NCI-H446 treated with DMSO at 0.1 percent for 48 hours (cell line): ENCODE measurements around the gene C19orf44.

ENCODE experiments used
- DNase-seq: peaks from one replicate; lab custom pipeline; 2025; lab: John Stamatoyannopoulos, UW

Gene C19orf44

GRCh38 chr19:16518061-16518460, 21.9 kb downstream of the C19orf44 start:
- no peak for DNase-seq

- no peak for DNase-seq
Observed at GRCh38 chr19:16518483-16519229, 22.5 kb downstream of the C19orf44 start.

- DNase-seq: no peak
Observed at GRCh38 chr19:16519230-16519687, 23.1 kb downstream of the C19orf44 start.

DNA sequence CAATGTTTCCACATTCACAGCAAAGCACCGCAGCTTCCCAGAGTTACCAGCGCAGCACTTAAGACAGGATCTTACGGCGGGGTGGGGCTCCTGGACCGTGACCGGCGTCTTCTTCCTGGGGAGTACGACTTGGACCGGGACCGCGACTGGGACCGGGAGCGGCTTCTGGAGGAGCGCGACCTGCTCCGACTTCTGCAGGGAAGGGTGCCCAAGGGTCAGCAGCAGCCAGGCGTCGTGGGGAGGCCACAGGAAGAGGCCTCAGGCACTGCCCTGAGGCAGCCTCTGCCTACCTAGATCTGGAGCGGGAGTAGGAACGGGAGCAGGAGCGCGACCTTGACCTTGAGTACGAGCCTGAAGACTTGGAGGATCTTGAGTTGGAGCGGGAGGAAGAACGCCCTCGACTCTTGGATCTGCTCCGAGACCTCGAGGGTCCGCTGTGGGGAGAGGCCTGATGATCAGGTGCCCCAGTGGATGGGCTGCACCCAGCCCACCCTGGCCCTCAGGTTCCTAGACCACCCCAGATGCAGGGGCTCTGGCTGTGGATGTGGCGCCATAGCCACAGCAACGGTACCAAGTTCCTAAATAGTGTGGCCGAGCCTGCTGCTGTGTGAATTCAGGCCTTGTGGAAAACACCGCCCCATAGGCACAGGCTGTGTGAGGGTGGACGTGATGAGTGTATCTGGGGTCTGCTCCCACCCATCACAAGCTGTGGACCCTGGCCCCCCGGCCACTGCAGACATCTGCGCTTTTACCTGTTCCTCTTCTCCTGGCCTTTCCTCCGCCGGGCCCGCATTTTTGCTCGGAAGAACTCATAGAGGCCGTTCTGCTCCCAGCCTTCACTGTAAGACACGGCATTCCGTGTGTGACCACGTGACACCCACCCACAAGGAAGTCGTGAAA, 24.1 kb downstream of the C19orf44 start:
- DNase-seq: no peak

DNA sequence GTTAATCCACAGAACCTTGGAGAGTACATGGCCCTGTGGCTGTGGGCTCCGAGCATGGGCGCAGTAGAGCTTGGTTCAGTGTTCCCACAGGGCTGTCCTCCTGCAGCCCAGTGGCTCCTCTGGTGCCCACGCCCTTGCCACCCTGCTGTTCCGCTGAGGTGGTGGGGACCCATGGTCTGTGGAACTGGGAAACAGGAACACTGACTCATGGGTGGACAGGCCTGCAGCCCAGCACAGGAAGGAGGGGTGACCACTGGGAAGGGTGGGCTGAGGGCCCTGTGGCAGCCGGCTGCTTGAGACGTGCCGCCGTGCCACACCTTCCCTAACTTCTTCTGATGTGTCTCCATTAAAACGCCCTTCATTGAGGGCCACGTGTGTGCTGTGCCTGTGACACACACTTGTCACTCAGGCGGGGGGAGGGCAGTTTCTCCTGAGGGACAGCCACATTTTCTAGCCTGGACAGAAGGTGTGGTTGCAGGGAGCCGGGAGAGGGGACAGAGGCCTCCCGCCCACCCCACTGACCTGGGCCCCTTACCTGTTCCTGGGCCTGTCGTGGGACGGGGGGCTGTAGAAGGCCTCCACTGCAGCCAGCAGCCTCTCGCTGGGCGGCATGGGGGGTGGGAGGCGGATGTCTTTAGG, 24.9 kb downstream of the C19orf44 start:
- DNase-seq: no peak

DNA sequence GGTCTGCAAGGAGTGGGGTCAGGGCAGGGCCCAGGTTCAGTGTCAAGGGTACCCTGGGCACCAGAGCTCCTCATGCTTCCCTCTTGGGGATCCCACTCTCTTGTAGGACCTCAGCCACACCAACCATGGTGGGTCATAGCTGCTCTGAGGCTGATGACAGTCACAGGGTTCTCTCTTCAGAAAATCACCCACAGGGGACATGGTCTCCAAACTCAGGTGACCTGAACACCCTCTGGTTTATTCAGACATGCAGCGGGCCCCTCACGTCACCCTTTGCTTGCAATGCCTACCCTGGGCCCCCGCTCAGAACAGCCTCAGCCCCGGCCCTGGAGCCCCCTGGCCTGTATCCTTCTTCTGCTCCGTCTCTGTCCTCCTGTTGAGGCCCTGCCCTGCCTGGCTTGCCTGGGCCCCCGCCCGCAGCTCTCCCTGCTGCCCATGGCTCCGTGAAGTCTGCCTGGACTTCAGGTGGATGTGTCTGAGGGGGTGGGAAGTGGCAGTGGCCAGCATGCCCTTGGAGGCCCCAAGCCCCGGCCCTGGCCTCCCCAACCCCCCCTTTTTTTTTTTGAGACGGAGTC, 25.6 kb downstream of the C19orf44 start:
- DNase-seq: no peak

DNA sequence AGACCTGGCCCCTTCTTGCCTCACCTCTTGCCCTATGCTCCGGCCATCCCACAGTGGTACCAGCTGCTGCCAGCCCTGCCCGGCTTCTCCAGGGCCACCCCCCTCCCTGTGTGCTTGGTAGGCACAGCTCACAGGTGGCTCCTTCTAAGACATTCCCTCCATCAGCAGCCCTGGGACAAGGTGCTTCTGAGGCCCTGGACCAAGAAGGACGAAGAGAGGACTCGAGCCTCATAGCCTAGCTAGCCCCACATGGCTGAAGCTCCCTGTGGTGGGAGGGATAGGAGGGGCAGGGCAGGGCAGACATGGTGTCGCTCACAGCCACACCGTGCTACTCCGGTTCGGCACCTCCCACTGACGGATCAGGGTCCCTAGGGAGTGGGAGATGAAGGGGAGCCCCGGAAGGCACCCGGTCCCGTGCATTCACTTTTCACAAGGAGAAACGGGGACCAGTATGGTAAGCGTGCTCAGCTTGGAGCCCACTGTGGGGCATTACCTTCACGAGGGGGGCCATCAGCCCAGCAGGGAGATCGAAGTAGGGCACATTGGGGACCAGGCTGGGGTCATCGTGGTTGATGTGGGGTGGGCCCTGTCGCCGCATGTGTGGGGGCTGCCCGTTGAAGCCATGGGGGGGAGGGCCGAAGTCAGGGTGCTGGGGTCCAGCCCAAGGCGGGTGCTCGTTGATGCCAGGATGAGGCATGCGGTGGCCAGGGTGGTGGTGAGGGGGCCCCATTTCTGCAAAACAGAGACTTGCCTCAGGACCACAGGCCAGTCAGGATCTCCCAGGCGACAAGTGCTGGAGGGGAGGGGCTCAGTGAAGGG, 26.6 kb downstream of the C19orf44 start:
- no peak for DNase-seq

DNA sequence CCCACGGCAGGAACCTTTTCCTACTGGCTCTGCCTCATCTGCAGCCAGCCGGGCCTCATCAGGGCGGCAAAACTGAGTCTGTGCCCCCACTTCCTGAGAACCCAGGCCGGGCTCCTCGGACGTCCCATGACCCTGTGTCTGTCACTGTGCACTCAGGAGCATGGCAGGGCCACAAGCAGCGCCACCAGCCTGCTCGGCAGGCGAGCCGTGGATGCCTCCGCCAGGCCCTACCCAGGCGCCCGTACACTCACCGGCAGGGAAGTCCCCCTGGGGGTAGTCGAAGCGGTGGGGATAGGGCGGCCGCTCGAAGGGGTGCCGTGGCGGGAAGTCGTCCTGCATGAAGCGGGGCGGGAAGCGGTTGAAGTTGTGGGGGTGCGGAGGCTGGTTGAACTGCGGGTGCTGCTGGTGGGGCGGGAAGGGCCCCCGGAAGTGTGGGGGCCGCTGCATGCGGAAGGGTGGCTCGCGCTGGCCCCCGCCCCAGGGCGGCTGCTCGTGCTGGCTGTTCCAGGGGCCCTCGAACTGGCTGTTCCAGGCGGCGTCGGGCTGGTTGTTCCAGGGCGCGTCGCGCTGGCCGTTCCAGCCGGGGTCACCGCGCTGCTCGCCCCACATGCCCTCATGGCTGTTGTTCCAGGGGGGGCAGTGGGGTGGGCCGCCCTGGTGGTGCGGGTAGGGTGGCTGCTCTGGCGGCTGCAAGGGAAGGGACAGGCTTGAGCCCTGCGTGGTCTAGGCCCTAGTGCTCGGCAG, 29.0 kb downstream of the C19orf44 start:
- no peak for DNase-seq

DNA sequence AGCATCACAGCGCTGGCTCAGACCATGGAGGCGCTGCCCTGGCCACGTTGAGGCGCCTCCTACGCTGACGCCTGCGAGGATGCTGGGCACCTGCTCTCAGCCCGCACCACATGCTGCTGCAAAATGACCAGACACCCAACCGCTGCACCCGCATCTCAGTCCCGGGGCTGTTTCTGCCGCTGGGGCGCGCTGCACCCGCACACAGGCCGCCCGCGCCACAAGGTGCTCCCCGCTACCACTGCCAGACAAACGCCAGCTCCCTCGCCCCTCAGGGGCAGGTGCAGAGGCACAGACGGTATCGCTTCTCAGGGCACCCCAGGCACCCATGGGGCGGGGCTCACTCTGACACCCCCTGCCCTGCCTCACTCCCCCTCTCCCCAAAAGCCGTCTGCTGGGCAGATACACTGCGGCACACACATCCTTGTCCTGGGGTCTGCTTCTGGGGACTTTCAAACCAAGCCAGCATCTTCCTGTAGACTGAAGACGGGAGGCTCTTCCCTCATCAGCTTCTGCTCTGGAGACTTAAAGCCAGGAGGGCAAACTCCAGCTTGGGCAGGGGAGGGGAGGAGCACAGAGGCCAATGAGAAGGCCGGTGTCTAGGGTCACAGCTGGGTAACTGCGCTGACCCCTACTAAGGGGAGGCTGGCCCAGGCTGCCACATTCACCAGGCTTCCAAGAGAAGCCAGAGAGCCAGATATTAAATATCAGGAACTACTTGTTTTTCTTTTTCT, 29.7 kb downstream of the C19orf44 start:
- DNase-seq: no peak

DNA sequence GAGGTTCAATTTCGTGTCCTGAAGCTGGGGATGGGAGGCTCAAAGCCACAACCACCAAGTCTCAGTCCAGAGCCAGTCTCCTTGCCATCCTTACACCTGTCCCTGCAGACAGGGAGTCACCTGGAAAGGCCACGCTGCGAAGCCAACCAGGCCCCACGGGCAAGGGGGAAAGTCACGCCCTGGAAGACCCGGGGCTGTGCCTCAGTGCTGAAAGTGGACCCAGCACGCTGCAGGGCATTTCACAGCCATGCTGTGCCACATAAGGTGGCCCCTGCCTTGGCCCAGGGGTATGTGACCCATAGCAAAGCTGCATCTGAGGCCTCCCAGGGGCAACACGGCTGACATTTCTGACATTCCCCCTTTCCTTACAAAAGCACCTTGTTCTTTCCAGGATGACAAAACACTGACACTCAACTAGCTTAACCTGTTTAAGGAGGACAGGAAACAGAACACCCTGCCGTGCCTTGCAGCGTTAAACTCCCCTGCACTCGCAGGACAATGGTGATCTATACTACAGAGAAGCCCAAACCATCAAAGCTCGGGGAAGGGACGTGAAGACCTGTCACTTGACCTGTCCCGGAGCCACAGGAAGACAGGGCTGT, 31.2 kb downstream of the C19orf44 start:
- DNase-seq: no peak

- no peak for DNase-seq
Observed at GRCh38 chr19:16527971-16528521, 31.9 kb downstream of the C19orf44 start.

- no peak for DNase-seq
Observed at GRCh38 chr19:16529466-16530144, 33.4 kb downstream of the C19orf44 start.

DNA sequence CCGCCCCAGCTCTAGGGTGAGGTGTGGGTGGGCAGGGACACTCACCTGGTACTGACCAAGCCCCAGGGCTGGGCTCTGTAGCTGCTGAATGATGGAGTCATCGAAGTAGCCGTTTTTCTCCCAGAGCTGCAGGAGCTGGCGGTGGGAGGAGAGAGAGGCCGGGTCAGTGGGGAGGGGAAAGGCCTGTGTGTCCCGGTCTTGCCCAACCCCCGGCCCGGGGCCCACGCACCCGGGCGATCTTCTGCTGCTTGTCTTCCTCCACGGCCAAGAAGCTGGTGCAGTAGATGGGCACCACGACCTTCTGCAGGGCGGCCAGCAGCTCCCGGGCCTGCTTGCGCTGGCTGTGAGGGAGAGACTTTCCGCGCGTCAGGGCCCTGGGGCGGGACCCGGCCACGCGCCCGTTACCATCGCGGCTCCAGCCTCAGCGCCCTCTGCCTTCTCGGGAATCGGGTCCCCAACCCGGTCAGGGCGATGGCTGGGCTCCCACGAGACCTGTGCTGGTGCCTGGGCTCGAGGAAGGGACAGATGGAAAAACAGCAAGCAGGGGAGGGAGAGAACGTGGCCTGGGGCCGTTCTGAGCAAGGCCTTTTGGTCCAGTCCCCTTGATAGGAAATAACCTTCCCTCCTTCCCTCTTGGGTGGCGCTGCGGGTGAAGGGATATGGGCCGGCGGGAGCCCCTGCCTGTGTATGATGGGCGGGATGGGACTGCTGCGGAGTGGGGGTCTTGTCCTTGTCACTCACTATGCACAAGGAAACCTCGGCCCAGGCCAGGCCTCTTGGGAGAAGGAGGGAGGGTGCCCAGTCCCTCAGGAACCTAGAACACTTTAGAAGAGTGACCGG, 34.6 kb downstream of the C19orf44 start:
- DNase-seq: no peak

DNA sequence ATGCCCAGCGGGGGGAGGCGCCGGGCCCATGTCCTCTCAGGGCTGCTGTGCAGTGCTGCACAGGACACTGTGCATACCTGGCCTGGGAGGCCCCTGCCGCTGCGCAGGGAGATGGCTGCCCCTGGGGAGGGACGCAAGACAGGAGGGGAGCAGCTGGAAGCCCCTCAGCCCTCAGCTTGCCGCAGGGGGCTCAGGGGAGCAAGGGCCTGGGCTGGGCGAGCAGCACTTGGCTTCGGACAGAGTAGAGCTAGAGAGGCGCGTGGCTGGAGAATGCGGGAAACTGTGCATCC, 35.1 kb downstream of the C19orf44 start:
- no peak for DNase-seq

DNA sequence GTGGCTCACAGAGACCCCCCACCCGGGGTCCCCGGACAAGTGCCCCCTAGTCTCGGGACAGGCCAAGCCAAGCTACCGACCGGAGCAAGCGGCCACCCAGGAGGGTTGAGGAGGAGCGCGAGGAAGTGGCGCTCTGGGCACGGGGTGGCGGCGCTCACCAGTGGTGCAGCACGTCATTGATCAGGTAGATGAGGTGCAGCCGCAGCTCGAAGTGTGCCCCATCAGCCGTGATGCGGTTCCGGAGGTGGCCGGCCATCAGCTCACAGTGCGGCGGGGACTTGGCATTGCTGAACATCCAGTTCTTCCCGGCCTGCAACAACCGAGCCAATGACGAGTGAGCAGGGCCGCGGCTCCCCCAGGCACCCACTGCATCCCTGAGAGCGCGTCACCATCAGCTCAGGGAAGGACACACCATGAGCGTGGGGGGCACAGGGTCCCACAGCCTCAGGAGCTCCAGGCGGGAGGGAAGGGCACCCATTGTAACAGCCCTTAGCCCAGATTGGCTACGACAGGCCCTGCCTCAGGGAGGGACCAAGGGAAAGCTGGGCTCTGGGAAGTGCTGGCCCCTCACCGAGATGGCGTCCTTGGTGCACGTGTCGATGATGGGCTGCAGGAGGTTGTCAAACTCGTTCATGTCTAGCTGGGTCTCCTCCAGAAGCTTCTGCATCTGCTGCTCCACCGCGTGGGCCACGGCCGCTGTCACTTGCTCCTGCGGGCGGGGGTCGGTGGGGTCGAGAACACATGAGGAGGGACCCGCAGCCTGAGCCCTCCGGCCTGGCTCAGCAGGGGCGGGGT, 36.4 kb downstream of the C19orf44 start:
- DNase-seq: no peak

GRCh38 chr19:16535381-16535780, 39.2 kb downstream of the C19orf44 start:
- DNase-seq: no peak

GRCh38 chr19:16536130-16536529, 39.9 kb downstream of the C19orf44 start:
- DNase-seq: no peak
